GM12873 (cell line): Measurements from ENCODE around the gene TMSB10.

Experiments
- CTCF ChIP-seq: IDR thresholded peaks from 2 replicates; pipeline ENCODE4 v1.5.1; 2012; ENCODE audit warnings: low read depth, mild to moderate bottlenecking, moderate library complexity, low read length, control low read depth; ENCODE audit not compliant: insufficient read depth; ENCODE audit errors: missing control alignments

Gene TMSB10

DNA sequence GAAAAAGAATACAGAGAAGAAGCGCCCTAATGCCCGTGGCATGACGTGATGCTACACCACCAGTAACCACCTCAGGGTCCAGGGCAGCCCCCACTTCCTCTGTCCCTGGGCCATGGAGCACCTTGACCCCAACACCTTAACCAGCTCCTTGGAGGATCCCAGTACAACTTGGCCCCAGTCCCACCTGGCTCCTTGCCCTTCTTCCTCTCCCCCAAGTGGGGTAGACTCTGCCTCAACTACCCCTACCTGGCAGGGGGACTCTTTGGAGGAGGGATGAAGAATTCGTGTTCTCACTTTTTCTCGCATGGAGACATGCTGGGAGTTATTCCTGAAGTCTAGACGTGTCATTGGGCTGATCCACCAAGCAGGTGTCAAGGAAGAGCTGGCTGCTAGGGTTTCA lies 43.5 kb upstream of the TMSB10 start:
- TF ChIP-seq CTCF, result no peak

DNA sequence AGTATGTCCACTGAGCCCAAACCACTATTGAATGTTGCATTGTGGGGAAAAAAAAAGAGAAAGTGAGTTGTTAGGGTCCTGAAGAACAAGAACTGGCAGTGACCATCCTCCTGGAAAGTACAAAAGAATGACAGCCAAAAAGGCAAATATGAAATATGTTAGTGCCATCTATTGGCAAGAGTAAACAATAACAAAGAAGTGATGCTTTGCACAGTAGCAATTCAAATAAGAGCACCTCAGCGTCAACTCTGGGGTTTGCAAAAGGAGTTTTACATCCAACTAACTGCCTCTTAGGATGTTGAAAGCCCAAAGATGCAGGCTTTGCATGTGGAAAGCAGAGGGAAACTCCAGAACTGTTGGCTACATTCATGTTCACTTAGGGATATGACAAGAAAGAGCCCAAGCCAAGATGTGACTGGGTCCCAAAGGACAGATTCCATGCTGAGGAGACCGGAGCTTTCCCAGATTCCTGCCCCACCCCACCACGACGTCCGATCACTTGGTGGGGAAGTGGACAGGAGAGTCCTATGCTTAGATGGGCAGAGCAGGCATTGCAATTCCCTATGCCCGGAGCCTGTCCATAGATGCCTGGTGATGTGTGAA lies 40.2 kb upstream of the TMSB10 start:
- TF ChIP-seq CTCF, result peak; percentile 59

DNA sequence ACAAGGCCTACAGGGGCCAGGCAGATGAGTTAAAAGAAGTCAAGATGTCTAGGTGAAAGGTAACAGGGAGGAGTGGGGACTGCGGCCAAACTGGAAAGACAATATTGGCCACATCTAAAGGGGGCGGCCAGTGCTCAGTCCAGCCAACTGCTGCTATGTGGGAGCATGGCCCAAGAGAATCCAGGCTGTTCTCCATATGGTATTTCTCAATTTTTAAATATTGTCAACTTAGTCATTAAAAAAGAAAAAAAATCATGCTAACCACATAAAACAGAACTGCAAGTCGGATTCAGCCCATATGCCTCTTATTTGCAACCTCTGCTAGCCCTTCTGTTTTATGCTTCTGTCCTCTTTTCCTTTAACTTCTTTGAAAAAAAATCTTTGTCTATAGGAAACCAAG lies 39.3 kb upstream of the TMSB10 start:
- no peak for TF ChIP-seq CTCF

DNA sequence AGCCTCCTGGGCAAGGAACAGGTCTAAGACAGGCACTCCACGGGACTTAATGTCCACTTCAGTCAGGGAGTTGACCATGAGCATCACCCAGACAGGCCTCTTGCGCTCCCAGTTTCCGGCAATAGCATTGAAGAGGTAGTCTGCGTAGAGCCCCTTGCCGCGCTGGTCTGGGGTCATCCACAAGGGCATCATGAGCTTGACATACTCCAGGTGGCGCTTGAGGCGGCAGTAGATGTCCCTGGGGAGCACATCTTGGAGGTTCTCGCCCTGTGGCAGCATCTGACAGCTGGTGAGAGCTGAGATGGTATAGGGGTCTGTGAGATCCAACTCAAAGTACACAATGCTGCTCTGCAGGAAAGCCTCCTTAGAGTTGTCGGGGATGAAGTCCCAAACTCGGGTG lies 35.1 kb upstream of the TMSB10 start:
- peak; percentile 30 for TF ChIP-seq CTCF

DNA sequence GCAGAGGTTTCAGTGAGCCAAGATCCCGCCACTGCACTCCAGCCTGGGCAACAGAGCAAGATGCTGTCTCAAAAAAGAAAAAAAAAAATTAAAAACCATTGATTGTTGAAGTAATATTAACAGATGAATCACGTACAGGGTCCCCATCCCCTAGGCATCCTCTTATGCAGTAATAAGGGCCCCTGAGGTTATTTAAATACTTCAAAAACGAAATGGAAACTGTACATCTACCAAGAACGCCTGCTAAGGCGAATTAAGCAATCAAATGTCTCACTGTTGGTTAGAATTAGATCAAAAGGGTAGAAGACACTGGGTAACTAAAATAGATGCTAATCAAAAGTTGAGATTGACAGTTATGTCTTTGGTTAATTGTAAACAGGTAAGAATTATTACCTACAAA lies 32.1 kb upstream of the TMSB10 start:
- TF ChIP-seq CTCF, result no peak

- no peak for TF ChIP-seq CTCF
These were observed 30.9 kb upstream of the TMSB10 start for GRCh38 chr2:84874381-84875212.

DNA sequence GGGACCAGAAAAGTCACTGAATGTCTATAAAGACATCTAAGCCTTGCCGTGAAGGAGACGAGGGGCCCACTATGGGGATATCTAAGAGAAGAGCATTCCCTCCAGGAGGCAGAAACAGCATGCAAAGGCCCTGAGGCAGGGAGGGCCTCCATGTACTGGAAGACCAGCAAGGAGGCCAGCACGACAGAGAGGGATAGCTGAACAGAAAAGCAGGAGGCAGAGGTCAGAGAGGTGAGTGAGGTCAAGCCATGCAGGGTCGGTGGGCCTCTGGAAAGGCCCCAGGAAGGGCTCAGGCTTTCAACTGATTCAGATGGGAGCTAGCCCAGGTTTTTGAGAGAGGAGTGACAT lies 30.3 kb upstream of the TMSB10 start:
- TF ChIP-seq CTCF, result no peak
